H9 (cell line): ENCODE measurements around the gene SLC9A4. TPM values are rescaled to one million over a fixed set of nuclear protein-coding genes. Genes with fewer than 3 reads are reported as not detected.

Experiments
- DNase-seq: peaks from one replicate; pipeline ENCODE4 v3.0.0-alpha.2; 2017
- H2AFZ ChIP-seq: one replicate; pipeline ENCODE4 v1.6.1; 2013; ENCODE audit warnings: mild to moderate bottlenecking, low read length, control low read depth, moderate library complexity
- H2AK5ac ChIP-seq: 2 replicates; pipeline ENCODE4 v1.6.1; 2013; ENCODE audit warnings: low read length, control low read depth, mixed read lengths; ENCODE audit not compliant: insufficient read length
- H2BK120ac ChIP-seq: one replicate; pipeline ENCODE4 v1.6.1; 2013; ENCODE audit warnings: low read depth, mild to moderate bottlenecking, low read length, control low read depth, inconsistent platforms; ENCODE audit not compliant: poor library complexity, severe bottlenecking
- H2BK12ac ChIP-seq: 2 replicates; pipeline ENCODE4 v1.6.1; 2013; ENCODE audit warnings: low read length, control low read depth, mixed read lengths, low read depth; ENCODE audit not compliant: insufficient read length
- H2BK15ac ChIP-seq: 2 replicates; pipeline ENCODE4 v1.6.1; 2013; ENCODE audit warnings: low read depth, low read length, control low read depth
- H2BK20ac ChIP-seq: one replicate; pipeline ENCODE4 v1.6.1; 2013; ENCODE audit warnings: low read depth, mild to moderate bottlenecking, low read length, control low read depth, inconsistent platforms; ENCODE audit not compliant: poor library complexity, severe bottlenecking
- H2BK5ac ChIP-seq: 2 replicates; pipeline ENCODE4 v1.6.1; 2013; ENCODE audit warnings: low read length, control low read depth, mixed read lengths; ENCODE audit not compliant: insufficient read length
- H3K14ac ChIP-seq: 2 replicates; pipeline ENCODE4 v1.6.1; 2013; ENCODE audit warnings: low read length, control low read depth; ENCODE audit not compliant: insufficient read depth
- H3K18ac ChIP-seq: 2 replicates; pipeline ENCODE4 v1.6.1; 2013; ENCODE audit warnings: low read depth, mild to moderate bottlenecking, mixed read lengths, low read length, control low read depth; ENCODE audit not compliant: insufficient read length
- H3K23ac ChIP-seq: 2 replicates; pipeline ENCODE4 v1.6.1; 2013; ENCODE audit warnings: low read length, control low read depth, mixed read lengths, low read depth; ENCODE audit not compliant: insufficient read length
- H3K23me2 ChIP-seq: 2 replicates; pipeline ENCODE4 v1.6.1; 2013; ENCODE audit warnings: low read depth, mild to moderate bottlenecking, mixed read lengths, low read length, control low read depth; ENCODE audit not compliant: insufficient read length, poor library complexity, severe bottlenecking
- H3K27ac ChIP-seq: 2 replicates; pipeline ENCODE4 v1.5.1; 2013; ENCODE audit warnings: low read length, control low read depth, mixed read lengths, low read depth; ENCODE audit not compliant: insufficient read length
- H3K27me3 ChIP-seq: 2 replicates; pipeline ENCODE4 v1.6.1; 2013; ENCODE audit warnings: low read length, control low read depth, inconsistent platforms; ENCODE audit not compliant: insufficient read depth
- H3K4ac ChIP-seq: 2 replicates; pipeline ENCODE4 v1.6.1; 2013; ENCODE audit warnings: low read depth, mild to moderate bottlenecking, control low read depth, inconsistent platforms, low read length, moderate library complexity
- H3K4me1 ChIP-seq: 2 replicates; pipeline ENCODE4 v1.6.1; 2013; ENCODE audit warnings: low read length, control low read depth, inconsistent platforms; ENCODE audit not compliant: insufficient read depth
- H3K4me2 ChIP-seq: 2 replicates; pipeline ENCODE4 v1.6.1; 2013; ENCODE audit warnings: low read length, control low read depth, mixed read lengths; ENCODE audit not compliant: insufficient read length, insufficient read depth
- H3K56ac ChIP-seq: 2 replicates; pipeline ENCODE4 v1.6.1; 2013; ENCODE audit warnings: low read depth, mild to moderate bottlenecking, mixed read lengths, low read length, control low read depth; ENCODE audit not compliant: insufficient read length
- H3K79me1 ChIP-seq: 2 replicates; pipeline ENCODE4 v1.6.1; 2013; ENCODE audit warnings: low read depth, mild to moderate bottlenecking, moderate library complexity, low read length, control low read depth, inconsistent platforms; ENCODE audit not compliant: insufficient read depth, poor library complexity, severe bottlenecking
- H3K79me2 ChIP-seq: 2 replicates; pipeline ENCODE4 v1.6.1; 2013; ENCODE audit warnings: low read length, control low read depth, inconsistent platforms; ENCODE audit not compliant: insufficient read depth
- H3K9ac ChIP-seq: 2 replicates; pipeline ENCODE4 v1.6.1; 2013; ENCODE audit warnings: low read length, control low read depth, mixed read lengths; ENCODE audit not compliant: insufficient read length; ENCODE audit errors: extremely low read depth
- H3K9me3 ChIP-seq: one replicate; pipeline ENCODE4 v1.6.1; 2013; ENCODE audit warnings: low read depth, low read length, inconsistent platforms; ENCODE audit not compliant: control insufficient read depth
- H3T11ph ChIP-seq: one replicate; pipeline ENCODE4 v1.6.1; 2013; ENCODE audit warnings: mild to moderate bottlenecking, low read length, control low read depth, inconsistent platforms
- H4K20me1 ChIP-seq: one replicate; pipeline ENCODE4 v1.6.1; 2013; ENCODE audit not compliant: control insufficient read depth, insufficient read length, insufficient read depth
- H4K5ac ChIP-seq: 2 replicates; pipeline ENCODE4 v1.6.1; 2013; ENCODE audit warnings: low read depth, mild to moderate bottlenecking, mixed read lengths, low read length, control low read depth; ENCODE audit not compliant: insufficient read length
- H4K8ac ChIP-seq: replicated peaks from 2 replicates; pipeline ENCODE4 v1.6.1; 2013; ENCODE audit warnings: low read length, control low read depth, mixed read lengths, low read depth; ENCODE audit not compliant: insufficient read length
- H4K91ac ChIP-seq: 2 replicates; pipeline ENCODE4 v1.6.1; 2013; ENCODE audit warnings: low read depth, mild to moderate bottlenecking, moderate library complexity, mixed read lengths, low read length, control low read depth; ENCODE audit not compliant: insufficient read length
- H3K27ac Mint-ChIP-seq, 3 experiments: 2 replicates in 2 of 3; 3 replicates in 1 of 3; pipeline ENCODE4 v1.8.0; 2020 to 2021; ENCODE audit warnings: mixed read lengths in 3 of 3, mild to moderate bottlenecking in 1 of 3, moderate library complexity in 1 of 3
- H3K27me3 Mint-ChIP-seq: 2 replicates; pipeline ENCODE4 v1.8.0; 2021; ENCODE audit warnings: low read depth, mild to moderate bottlenecking, moderate library complexity, mixed read lengths
- H3K36me3 Mint-ChIP-seq, 3 experiments: 2 replicates in 2 of 3; 3 replicates in 1 of 3; pipeline ENCODE4 v1.8.0; 2020 to 2021; ENCODE audit warnings: low read depth in 3 of 3, mixed read lengths in 3 of 3; ENCODE audit not compliant: insufficient read depth in 1 of 3
- H3K4me1 Mint-ChIP-seq, 2 experiments: 2 replicates each; pipeline ENCODE4 v1.8.0; 2020; ENCODE audit warnings: mixed read lengths in 2 of 2
- H3K4me3 Mint-ChIP-seq, 2 experiments: 2 replicates in 1 of 2; 3 replicates in 1 of 2; pipeline ENCODE4 v1.8.0; 2020 to 2021; ENCODE audit warnings: mild to moderate bottlenecking in 2 of 2, mixed read lengths in 2 of 2, moderate library complexity in 1 of 2
- H3K9me3 Mint-ChIP-seq, 2 experiments: 2 replicates in 1 of 2; 3 replicates in 1 of 2; pipeline ENCODE4 v1.8.0; 2020; ENCODE audit warnings: mild to moderate bottlenecking in 2 of 2, mixed read lengths in 2 of 2, moderate library complexity in 1 of 2
- CTCF ChIP-seq: fragments of 200-600 bp; sonication (generic); conservative IDR thresholded peaks from 3 replicates; pipeline ENCODE4 v1.8.0; 2021; ENCODE audit warnings: antibody characterized with exemption, mild to moderate bottlenecking
- WGBS: extraction: QIAGEN DNeasy Blood & Tissue Kit; methylation state at CpG from one replicate; pipeline ENCODE4 v1.1.7; 2013; ENCODE audit warnings: missing lambda C conversion rate, low lambda C conversion rate, mixed read lengths; ENCODE audit not compliant: insufficient read length; ENCODE audit errors: extremely low coverage; 5-methylcytosine and 5-hydroxymethylcytosine counted together
- total RNA-seq: library from RNA; stranded (reverse); gene quantifications from 2 replicates; pipeline ENCODE4 v1.2.1, GENCODE V29; 2021

Gene SLC9A4
- total RNA-seq, 1 experiment from 2014 or later, result not detected

GRCh38 chr2:102483086-102483485 is 10.1 kb downstream of the SLC9A4 start:
- Mint-ChIP-seq H3K36me3 (no peaks in the 10 kb centered on the region), H3K27me3 (peaks cover 3% of the 10 kb centered on the region; the same call in 1 of the 2 replicates), H3K4me1 (peaks cover 10 to 14% of the 10 kb centered on the region in 2 experiments), H3K9me3 (no peaks in the 10 kb centered on the region; a peak in 1 of 5 replicates), H3K4me3 (no peak overlapping the region), H3K27ac (no peak overlapping the region)
- Histone ChIP-seq H2AK5ac (no peak overlapping the region), H2BK20ac (no peak overlapping the region), H2BK12ac (no peak overlapping the region), H4K91ac (no peak overlapping the region), H3K27ac (no peak overlapping the region), H3K79me1 (no peaks in the 10 kb centered on the region), H3K9me3 (no peaks in the 10 kb centered on the region), H3T11ph (no peak overlapping the region), H2BK120ac (no peak overlapping the region), H4K20me1 (no peaks in the 10 kb centered on the region), H3K18ac (no peak overlapping the region), H3K56ac (no peak overlapping the region), H3K4me1 (0 out of 2 replicates have a peak, but pooled peaks cover 2% of the 10 kb centered on the region), H2AFZ (no peak overlapping the region), H4K8ac (no peak overlapping the region), H4K5ac (no peak overlapping the region), H2BK5ac (no peak overlapping the region), H3K9ac (no peak overlapping the region), H3K27me3 (no peaks in the 10 kb centered on the region), H3K23ac (no peak overlapping the region), H3K79me2 (no peaks in the 10 kb centered on the region), H3K23me2 (no peaks in the 10 kb centered on the region), H3K14ac (no peak overlapping the region), H3K4me2 (no peak overlapping the region), H3K4ac (no peak overlapping the region), H2BK15ac (no peak overlapping the region)
- WGBS, result no CpG with 5 or more reads among the region's 6 CpGs
- TF ChIP-seq CTCF, result no peak
- DNase-seq, result no peak
